Activated CD8-positive, alpha-beta memory T cell treated with anti-CD3 and anti-CD28 coated beads, Interleukin-2, amount 10 ng/mL, durations not matched to agents 7 days and 5 days (primary cell): ENCODE data around the gene KRT72. TPM values are rescaled to one million over a fixed set of nuclear protein-coding genes. Genes with fewer than 3 reads are reported as not detected.

Experiments
- ATAC-seq: fragments of 150-1000 bp; cut with Tn5 transposase; one replicate; pipeline ENCODE4 v1.10.0; 2021; ENCODE audit warnings: moderate library complexity
- CTCF ChIA-PET: fragments of 350-600 bp; sonication (Branson Sonifier 250); formaldehyde crosslinking; loops from one replicate; lab custom pipeline; 2021; ENCODE audit warnings: antibody characterized with exemption; lab: Charles Lee
- DNase-seq: peaks from one replicate; pipeline ENCODE4 v3.0.0-alpha.2; 2020
- H3K27ac Mint-ChIP-seq: one replicate; pipeline ENCODE4 v1.8.0; 2021; ENCODE audit warnings: mild to moderate bottlenecking, mixed read lengths
- H3K27me3 Mint-ChIP-seq: one replicate; pipeline ENCODE4 v1.8.0; 2021; ENCODE audit warnings: mixed read lengths
- H3K36me3 Mint-ChIP-seq: one replicate; pipeline ENCODE4 v1.8.0; 2021; ENCODE audit warnings: mild to moderate bottlenecking, mixed read lengths
- H3K4me1 Mint-ChIP-seq: one replicate; pipeline ENCODE4 v1.8.0; 2021; ENCODE audit warnings: mixed read lengths
- H3K4me3 Mint-ChIP-seq: one replicate; pipeline ENCODE4 v1.8.0; 2021; ENCODE audit warnings: mild to moderate bottlenecking, moderate library complexity, mixed read lengths
- H3K9me3 Mint-ChIP-seq: one replicate; pipeline ENCODE4 v1.8.0; 2022; ENCODE audit warnings: low read depth, mixed read lengths
- total RNA-seq, 2 experiments: library from RNA; stranded (reverse); gene quantifications; one replicate each; pipeline ENCODE4 v1.2.3, GENCODE V29; 2021

Gene KRT72
- total RNA-seq, 2 experiments from 2014 or later = 0.15 TPM; not detected in 1

- Mint-ChIP-seq H3K27ac (no peak overlapping the region), H3K27me3 (peaks cover 24% of the 10 kb centered on the region), H3K9me3 (no peaks in the 10 kb centered on the region), H3K4me3 (no peak overlapping the region), H3K4me1 (peaks cover 24% of the 10 kb centered on the region), H3K36me3 (no peaks in the 10 kb centered on the region)
- CTCF ChIA-PET = interaction anchor here (1.4 kb wide), 1 partner anchor 51 kb away, joined by 3 read pairs; no protein-coding TSS in a partner anchor
- DNase-seq (no peak), ATAC-seq (no peak)
These were observed 35.5 kb upstream of the KRT72 start for GRCh38 chr12:52636592-52637258.

- H3K4me3 Mint-ChIP-seq = no peak overlapping the region
- peaks cover 25% of the 10 kb centered on the region for H3K4me1 Mint-ChIP-seq
- no peaks in the 10 kb centered on the region for H3K9me3 Mint-ChIP-seq
- ATAC-seq = no peak
- H3K36me3 Mint-ChIP-seq = no peaks in the 10 kb centered on the region
- peaks cover 23% of the 10 kb centered on the region for H3K27me3 Mint-ChIP-seq
- DNase-seq = peak; percentile 40
- CTCF ChIA-PET = interaction anchor here (1.0 to 1.4 kb wide), 2 partner anchors 25 to 50 kb away, joined by 3 read pairs; no protein-coding TSS in a partner anchor
- H3K27ac Mint-ChIP-seq = no peak overlapping the region
These were observed 34.9 kb upstream of the KRT72 start for GRCh38 chr12:52636189-52636588.

- CTCF ChIA-PET = no interaction called here
- H3K9me3 Mint-ChIP-seq = no peaks in the 10 kb centered on the region
- no peaks in the 10 kb centered on the region for H3K36me3 Mint-ChIP-seq
- peak; percentile 29 for DNase-seq
- ATAC-seq = no peak
- no peak overlapping the region for H3K4me3 Mint-ChIP-seq
- no peak overlapping the region for H3K27ac Mint-ChIP-seq
- peaks cover 35% of the 10 kb centered on the region for H3K4me1 Mint-ChIP-seq
- peaks cover 16% of the 10 kb centered on the region for H3K27me3 Mint-ChIP-seq
These were observed 33.2 kb upstream of the KRT72 start for GRCh38 chr12:52634266-52635056.

- Mint-ChIP-seq H3K27ac (no peak overlapping the region), H3K4me3 (no peak overlapping the region), H3K27me3 (peaks cover 10% of the 10 kb centered on the region), H3K36me3 (no peaks in the 10 kb centered on the region), H3K4me1 (peaks cover 35% of the 10 kb centered on the region), H3K9me3 (no peaks in the 10 kb centered on the region)
- peak; percentile 60 for ATAC-seq
- CTCF ChIA-PET = interaction anchor here (1.0 to 1.1 kb wide), 3 partner anchors 12 to 252 kb away, joined by 3 to 6 read pairs (median 4); no protein-coding TSS in a partner anchor
- peak; percentile 53 for DNase-seq
These were observed 32.1 kb upstream of the KRT72 start for GRCh38 chr12:52633383-52633782.

- DNase-seq = no peak
- CTCF ChIA-PET = interaction anchor here (1.1 kb wide), 2 partner anchors 239 to 252 kb away, joined by 3 to 4 read pairs; no protein-coding TSS in a partner anchor
- Mint-ChIP-seq H3K9me3 (no peaks in the 10 kb centered on the region), H3K36me3 (no peaks in the 10 kb centered on the region), H3K27ac (no peak overlapping the region), H3K4me3 (no peak overlapping the region), H3K4me1 (peaks cover 35% of the 10 kb centered on the region), H3K27me3 (peaks cover 8% of the 10 kb centered on the region)
- no peak for ATAC-seq
These were observed 31.4 kb upstream of the KRT72 start for GRCh38 chr12:52632656-52633055.

GRCh38 chr12:52631676-52632459, 30.6 kb upstream of the KRT72 start:
- no peak overlapping the region for H3K27ac Mint-ChIP-seq
- no peaks in the 10 kb centered on the region for H3K36me3 Mint-ChIP-seq
- DNase-seq (peak; percentile 29), ATAC-seq (no peak)
- H3K9me3 Mint-ChIP-seq = no peaks in the 10 kb centered on the region
- no peak overlapping the region for H3K4me3 Mint-ChIP-seq
- H3K4me1 Mint-ChIP-seq = peaks cover 35% of the 10 kb centered on the region
- H3K27me3 Mint-ChIP-seq = peaks cover 7% of the 10 kb centered on the region
- CTCF ChIA-PET = no interaction called here

- no peaks in the 10 kb centered on the region for H3K36me3 Mint-ChIP-seq
- peaks cover 32% of the 10 kb centered on the region for H3K4me1 Mint-ChIP-seq
- CTCF ChIA-PET = no interaction called here
- DNase-seq (peak; percentile 29), ATAC-seq (no peak)
- peaks cover 4% of the 10 kb centered on the region for H3K27me3 Mint-ChIP-seq
- no peak overlapping the region for H3K4me3 Mint-ChIP-seq
- no peaks in the 10 kb centered on the region for H3K9me3 Mint-ChIP-seq
- no peak overlapping the region for H3K27ac Mint-ChIP-seq
These were observed 30.0 kb upstream of the KRT72 start for GRCh38 chr12:52631264-52631663.

- peaks cover 29% of the 10 kb centered on the region for H3K4me1 Mint-ChIP-seq
- H3K4me3 Mint-ChIP-seq = no peak overlapping the region
- no peaks in the 10 kb centered on the region for H3K36me3 Mint-ChIP-seq
- DNase-seq (peak; percentile 39), ATAC-seq (no peak)
- CTCF ChIA-PET = no interaction called here
- H3K27ac Mint-ChIP-seq = no peak overlapping the region
- no peaks in the 10 kb centered on the region for H3K9me3 Mint-ChIP-seq
- peaks cover 4% of the 10 kb centered on the region for H3K27me3 Mint-ChIP-seq
These were observed 29.4 kb upstream of the KRT72 start for GRCh38 chr12:52630599-52631200.

- Mint-ChIP-seq H3K4me1 (peaks cover 29% of the 10 kb centered on the region), H3K27me3 (peaks cover 5% of the 10 kb centered on the region), H3K4me3 (no peak overlapping the region), H3K9me3 (no peaks in the 10 kb centered on the region), H3K36me3 (no peaks in the 10 kb centered on the region), H3K27ac (no peak overlapping the region)
- ATAC-seq = no peak
- DNase-seq = peak; percentile 30
- CTCF ChIA-PET = no interaction called here
These were observed 28.8 kb upstream of the KRT72 start for GRCh38 chr12:52630008-52630500.

GRCh38 chr12:52629281-52630007, 28.2 kb upstream of the KRT72 start:
- peaks cover 29% of the 10 kb centered on the region for H3K4me1 Mint-ChIP-seq
- H3K36me3 Mint-ChIP-seq = no peaks in the 10 kb centered on the region
- no peaks in the 10 kb centered on the region for H3K9me3 Mint-ChIP-seq
- ATAC-seq (no peak), DNase-seq (no peak)
- peaks cover 9% of the 10 kb centered on the region for H3K27me3 Mint-ChIP-seq
- no peak overlapping the region for H3K4me3 Mint-ChIP-seq
- no peak overlapping the region for H3K27ac Mint-ChIP-seq
- CTCF ChIA-PET = interaction anchor here (1.0 kb wide), 1 partner anchor 241 kb away, joined by 3 read pairs; no protein-coding TSS in a partner anchor

GRCh38 chr12:52628841-52629240, 27.6 kb upstream of the KRT72 start:
- ATAC-seq (no peak), DNase-seq (no peak)
- Mint-ChIP-seq H3K4me1 (peaks cover 23% of the 10 kb centered on the region), H3K36me3 (no peaks in the 10 kb centered on the region), H3K27me3 (peaks cover 12% of the 10 kb centered on the region), H3K9me3 (no peaks in the 10 kb centered on the region), H3K27ac (no peak overlapping the region), H3K4me3 (no peak overlapping the region)
- CTCF ChIA-PET = interaction anchor here (1.0 kb wide), 1 partner anchor 242 kb away, joined by 3 read pairs; no protein-coding TSS in a partner anchor

- H3K27me3 Mint-ChIP-seq = peaks cover 12% of the 10 kb centered on the region
- DNase-seq = peak; percentile 35
- H3K9me3 Mint-ChIP-seq = no peaks in the 10 kb centered on the region
- no peak overlapping the region for H3K4me3 Mint-ChIP-seq
- peaks cover 15% of the 10 kb centered on the region for H3K4me1 Mint-ChIP-seq
- ATAC-seq = no peak
- H3K27ac Mint-ChIP-seq = no peak overlapping the region
- no peaks in the 10 kb centered on the region for H3K36me3 Mint-ChIP-seq
- CTCF ChIA-PET = no interaction called here
These were observed 26.8 kb upstream of the KRT72 start for GRCh38 chr12:52628111-52628507.
